Measurements from ENCODE around the gene GREB1L. TPM values are rescaled to one million over a fixed set of nuclear protein-coding genes. Genes with fewer than 3 reads are reported as not detected.

The GREB1L gene
- total and polyA plus RNA-seq, 2 experiments from 2014 or later: 4.2 to 7.8 TPM

DNA sequence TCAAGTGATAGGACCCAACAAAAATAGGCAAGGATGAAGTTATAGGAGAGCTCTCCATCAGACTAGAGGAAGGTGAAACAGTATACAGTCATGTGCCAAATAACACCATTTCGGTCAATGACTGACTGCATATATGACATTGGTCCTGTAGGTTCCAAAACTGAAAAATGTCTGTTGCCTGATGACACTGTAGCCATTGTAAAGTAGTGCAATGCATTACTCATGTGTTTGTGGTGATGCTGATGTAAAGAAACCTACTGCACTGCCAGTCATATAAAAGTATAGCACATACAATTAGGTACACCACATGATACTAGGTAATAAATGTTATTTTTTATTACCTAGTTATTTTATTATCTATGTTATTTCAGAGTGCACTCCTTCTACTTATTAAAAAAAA lies 147.9 kb downstream of the GREB1L start:
- no peaks in the 10 kb centered on the region for H3K27me3 ChIP-seq
- H3K9me3 ChIP-seq (ENCODE audit: low read depth): no peaks in the 10 kb centered on the region
- TF ChIP-seq, protein P1, sequence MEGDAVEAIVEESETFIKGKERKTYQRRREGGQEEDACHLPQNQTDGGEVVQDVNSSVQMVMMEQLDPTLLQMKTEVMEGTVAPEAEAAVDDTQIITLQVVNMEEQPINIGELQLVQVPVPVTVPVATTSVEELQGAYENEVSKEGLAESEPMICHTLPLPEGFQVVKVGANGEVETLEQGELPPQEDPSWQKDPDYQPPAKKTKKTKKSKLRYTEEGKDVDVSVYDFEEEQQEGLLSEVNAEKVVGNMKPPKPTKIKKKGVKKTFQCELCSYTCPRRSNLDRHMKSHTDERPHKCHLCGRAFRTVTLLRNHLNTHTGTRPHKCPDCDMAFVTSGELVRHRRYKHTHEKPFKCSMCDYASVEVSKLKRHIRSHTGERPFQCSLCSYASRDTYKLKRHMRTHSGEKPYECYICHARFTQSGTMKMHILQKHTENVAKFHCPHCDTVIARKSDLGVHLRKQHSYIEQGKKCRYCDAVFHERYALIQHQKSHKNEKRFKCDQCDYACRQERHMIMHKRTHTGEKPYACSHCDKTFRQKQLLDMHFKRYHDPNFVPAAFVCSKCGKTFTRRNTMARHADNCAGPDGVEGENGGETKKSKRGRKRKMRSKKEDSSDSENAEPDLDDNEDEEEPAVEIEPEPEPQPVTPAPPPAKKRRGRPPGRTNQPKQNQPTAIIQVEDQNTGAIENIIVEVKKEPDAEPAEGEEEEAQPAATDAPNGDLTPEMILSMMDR (IDR thresholded peaks at IDR 0.05; ENCODE audit: low read depth, low read length): no peak
- H3K4me3 ChIP-seq: no peak overlapping the region
- no peak overlapping the region for H3K27ac ChIP-seq
- no peak for DNase-seq (ENCODE audit: low read depth in 1 of 2, low spot score in 1 of 2)
- H3K4me1 ChIP-seq (ENCODE audit: low read depth): no peaks in the 10 kb centered on the region
- no peaks in the 10 kb centered on the region for H3K36me3 ChIP-seq

DNA sequence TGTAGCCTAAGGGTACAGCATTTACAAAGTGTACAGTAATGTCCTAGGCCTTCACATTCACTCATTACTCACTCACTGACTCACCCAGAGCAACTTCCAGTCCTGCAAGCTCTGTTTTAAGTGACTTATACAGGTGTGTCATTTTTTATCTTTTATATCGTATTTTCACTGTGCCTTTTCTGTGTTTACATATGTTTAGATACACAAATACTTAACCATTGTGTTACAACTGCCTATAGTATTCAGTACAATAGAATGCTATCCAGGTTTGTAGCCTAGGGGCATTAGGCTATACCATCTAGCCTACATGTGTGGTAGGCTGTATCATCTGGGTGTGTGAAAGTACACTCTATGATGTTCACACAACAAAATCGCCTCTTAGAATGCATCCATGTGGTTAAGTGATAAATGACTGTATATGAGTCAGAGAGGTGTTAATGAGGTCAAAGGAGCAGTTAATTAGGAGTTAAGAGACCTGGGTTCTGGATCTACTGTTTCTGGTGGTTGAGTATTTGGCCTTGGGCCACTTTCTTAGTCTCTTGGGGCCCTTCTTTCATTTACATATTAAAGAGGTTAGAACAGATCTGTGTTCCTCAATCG lies 149.1 kb downstream of the GREB1L start:
- Histone ChIP-seq H3K4me1 (ENCODE audit: low read depth) (no peaks in the 10 kb centered on the region), H3K27me3 (no peaks in the 10 kb centered on the region), H3K27ac (no peak overlapping the region), H3K9me3 (ENCODE audit: low read depth) (no peaks in the 10 kb centered on the region), H3K4me3 (no peak overlapping the region), H3K36me3 (no peaks in the 10 kb centered on the region)
- DNase-seq (ENCODE audit: low read depth in 1 of 2, low spot score in 1 of 2): peak in 1 of 2 donors; percentile 6
- TF ChIP-seq, protein P1 (IDR thresholded peaks at IDR 0.05; ENCODE audit: low read depth, low read length): no peak

DNA sequence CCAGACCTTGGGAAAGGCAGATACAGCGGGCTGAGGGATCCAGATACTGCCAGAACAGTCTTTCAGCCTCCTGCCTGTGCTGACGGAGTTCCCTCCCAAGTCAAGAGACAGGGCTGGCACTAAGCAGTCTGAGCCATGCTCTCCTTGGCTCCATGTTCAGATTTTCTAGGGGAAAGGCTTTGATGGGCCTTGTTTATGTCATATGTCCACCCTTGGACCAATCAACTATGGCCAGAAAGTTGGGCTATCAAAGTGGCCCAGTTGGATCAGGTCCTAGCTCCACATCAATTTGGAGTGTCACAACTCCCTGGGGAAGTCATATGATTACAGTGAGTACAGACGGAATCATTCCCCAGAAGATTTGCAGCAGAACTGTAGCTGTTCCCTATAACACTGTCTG lies 152.0 kb downstream of the GREB1L start:
- Histone ChIP-seq H3K27me3 (no peaks in the 10 kb centered on the region), H3K27ac (no peak overlapping the region)
- TF ChIP-seq, protein P1 (IDR thresholded peaks at IDR 0.05; ENCODE audit: low read depth, low read length): no peak

DNA sequence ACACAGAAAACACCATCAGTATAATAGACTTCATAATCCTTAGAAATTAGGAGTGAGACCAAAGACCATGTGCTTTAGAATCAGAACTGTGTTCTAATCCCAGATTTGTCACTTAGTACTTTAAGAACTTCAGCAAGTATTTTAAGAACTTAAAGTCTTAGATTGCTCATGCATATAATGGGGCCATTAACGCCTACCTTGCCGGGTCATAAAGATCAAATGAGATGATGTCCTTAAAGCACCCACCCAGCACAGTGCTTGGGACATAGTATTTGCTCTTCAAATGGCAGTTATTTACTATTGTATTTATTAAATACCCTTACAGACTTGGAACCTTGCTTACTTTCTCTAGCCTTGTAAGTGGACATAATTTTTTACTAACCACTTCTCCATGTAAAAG lies 156.1 kb downstream of the GREB1L start:
- Histone ChIP-seq H3K27ac (no peak overlapping the region), H3K36me3 (no peaks in the 10 kb centered on the region), H3K9me3 (ENCODE audit: low read depth) (no peaks in the 10 kb centered on the region), H3K4me1 (ENCODE audit: low read depth) (no peaks in the 10 kb centered on the region), H3K27me3 (no peaks in the 10 kb centered on the region), H3K4me3 (no peak overlapping the region)
- TF ChIP-seq, protein P1 (IDR thresholded peaks at IDR 0.05; ENCODE audit: low read depth, low read length): no peak
- no peak for DNase-seq (ENCODE audit: low read depth in 1 of 2, low spot score in 1 of 2)

More for the DNA sequence above, 152.0 kb downstream of the GREB1L start:
- Histone ChIP-seq H3K4me3 (no peak overlapping the region), H3K36me3 (no peaks in the 10 kb centered on the region), H3K4me1 (ENCODE audit: low read depth) (no peaks in the 10 kb centered on the region), H3K9me3 (ENCODE audit: low read depth) (no peaks in the 10 kb centered on the region)
- peak in 1 of 2 donors; percentile 6 for DNase-seq (ENCODE audit: low read depth in 1 of 2, low spot score in 1 of 2)

DNA sequence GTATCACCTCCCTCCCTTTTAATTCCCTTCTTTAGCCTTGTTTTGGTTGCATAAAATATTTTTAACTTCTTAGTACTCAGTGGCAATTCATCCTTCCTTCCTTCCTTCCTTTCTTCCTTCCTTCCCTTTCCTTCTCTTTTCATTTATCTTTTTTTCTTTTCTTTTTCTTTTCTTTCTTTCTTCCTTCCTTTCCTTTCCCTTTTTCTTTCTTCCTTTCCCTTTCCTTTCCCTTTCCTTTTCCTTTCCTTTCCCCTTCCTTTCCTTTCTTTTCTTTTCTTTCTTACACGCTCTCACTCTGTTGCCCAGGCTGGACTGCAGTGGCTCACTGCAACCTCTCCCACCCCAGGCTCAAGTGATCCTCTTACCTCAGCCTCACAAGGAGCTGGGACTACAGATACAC lies 160.2 kb downstream of the GREB1L start:
- Histone ChIP-seq H3K9me3 (ENCODE audit: low read depth) (no peaks in the 10 kb centered on the region), H3K36me3 (no peaks in the 10 kb centered on the region), H3K27ac (no peak overlapping the region), H3K27me3 (no peaks in the 10 kb centered on the region), H3K4me1 (ENCODE audit: low read depth) (no peaks in the 10 kb centered on the region), H3K4me3 (no peak overlapping the region)
- no peak for DNase-seq (ENCODE audit: low read depth in 1 of 2, low spot score in 1 of 2)
- TF ChIP-seq, protein P1 (IDR thresholded peaks at IDR 0.05; ENCODE audit: low read depth, low read length): no peak

All from cardiac muscle cell (in vitro differentiated cells and primary cell).